A673 (cell line): ENCODE data around the gene ANKS3. TPM values are rescaled to one million over a fixed set of nuclear protein-coding genes. Genes with fewer than 3 reads are reported as not detected.

Experiments used
- BruUV-seq: library from RNA; stranded (reverse); fragments of 400-500 nt; replicated peaks from 2 replicates; lab custom pipeline; 2021; lab: Mats Ljungman, UMichigan
- CTCF ChIA-PET: fragments of 300-600 bp; sonication (Branson Sonifier 250); formaldehyde crosslinking; loops from one replicate; lab custom pipeline; 2022; ENCODE audit warnings: antibody characterized with exemption; lab: Charles Lee
- POLR2A ChIA-PET: fragments of 300-600 bp; sonication (Branson Sonifier 250); formaldehyde crosslinking; loops from one replicate; lab custom pipeline; 2022; ENCODE audit warnings: antibody characterized with exemption; ENCODE audit not compliant: low non-redundant PET; lab: Charles Lee
- DNase-seq: peaks from one replicate; pipeline ENCODE4 v3.0.0-alpha.2; 2015; ENCODE audit warnings: low spot score
- H3K27ac ChIP-seq: fragments of 200-600 bp; sonication (generic); 2 replicates; pipeline ENCODE4 v1.5.1; 2016; ENCODE audit warnings: mixed run types, low read depth, mild to moderate bottlenecking, mixed read lengths, antibody characterized with exemption, low read length; ENCODE audit not compliant: poor library complexity, severe bottlenecking
- H3K27me3 ChIP-seq: fragments of 200-600 bp; sonication (generic); replicated peaks from 2 replicates; pipeline ENCODE4 v1.6.1; 2017; ENCODE audit warnings: mixed run types, low read depth, mild to moderate bottlenecking, mixed read lengths, antibody characterized with exemption, low read length; ENCODE audit not compliant: insufficient read depth, poor library complexity
- H3K36me3 ChIP-seq: fragments of 200-600 bp; sonication (generic); 2 replicates; pipeline ENCODE4 v1.6.1; 2016; ENCODE audit warnings: mixed run types, mild to moderate bottlenecking, mixed read lengths, antibody characterized with exemption, low read length; ENCODE audit not compliant: insufficient read depth, poor library complexity, severe bottlenecking
- H3K4me1 ChIP-seq: fragments of 200-600 bp; sonication (generic); 2 replicates; pipeline ENCODE4 v1.6.1; 2017; ENCODE audit warnings: mixed run types, mild to moderate bottlenecking, mixed read lengths, antibody characterized with exemption, low read length; ENCODE audit not compliant: insufficient read depth, poor library complexity, severe bottlenecking
- H3K4me3 ChIP-seq: fragments of 200-600 bp; sonication (generic); 2 replicates; pipeline ENCODE4 v1.5.1; 2016; ENCODE audit warnings: low read depth, mixed run types, mild to moderate bottlenecking, mixed read lengths, low read length; ENCODE audit not compliant: poor library complexity, severe bottlenecking
- H3K9me3 ChIP-seq: fragments of 200-600 bp; sonication (generic); 2 replicates; pipeline ENCODE4 v1.6.1; 2016; ENCODE audit warnings: mixed run types, low read depth, mild to moderate bottlenecking, mixed read lengths, antibody characterized with exemption, low read length; ENCODE audit not compliant: poor library complexity, severe bottlenecking
- EZH2 ChIP-seq: fragments of 200-600 bp; sonication (generic); IDR thresholded peaks from 2 replicates; pipeline ENCODE4 v1.6.1; 2017; ENCODE audit warnings: borderline replicate concordance, low read depth, mild to moderate bottlenecking, mixed read lengths, antibody characterized with exemption, low read length; ENCODE audit not compliant: poor library complexity, severe bottlenecking
- intact Hi-C: fragments of 100-400 bp; cut with micrococcal nuclease; formaldehyde crosslinking; loops from one replicate; pipeline ENCODE4 v1.10.0; 2022; ENCODE audit not compliant: unreplicated experiment
- total RNA-seq: library from RNA; stranded (reverse); gene quantifications from 2 replicates; pipeline ENCODE4 v1.2.3, GENCODE V29; 2021
- TF ChIP-seq, protein P1 (sequence below): fragments of 300-800, 200-600 bp; sonication (generic); conservative IDR thresholded peaks from 2 replicates; pipeline ENCODE4 v1.5.1; 2017; ENCODE audit warnings: low read depth, mild to moderate bottlenecking, antibody characterized with exemption, low read length, moderate library complexity, mixed read lengths

Gene ANKS3
- total RNA-seq, 1 experiment from 2014 or later, result 26.9 TPM

- Histone ChIP-seq H3K9me3 (no peaks in the 10 kb centered on the region), H3K27me3 (no peaks in the 10 kb centered on the region), H3K4me3 (no peak overlapping the region), H3K27ac (no peak overlapping the region), H3K36me3 (peaks cover 3% of the 10 kb centered on the region), H3K4me1 (peaks cover 6% of the 10 kb centered on the region)
- ChIA-PET CTCF (no interaction called here), POLR2A (no interaction called here)
- DNase-seq, result no peak
- no TSS peak for BruUV-seq
- intact Hi-C loops, result no loop called here
- TF ChIP-seq, protein P1, sequence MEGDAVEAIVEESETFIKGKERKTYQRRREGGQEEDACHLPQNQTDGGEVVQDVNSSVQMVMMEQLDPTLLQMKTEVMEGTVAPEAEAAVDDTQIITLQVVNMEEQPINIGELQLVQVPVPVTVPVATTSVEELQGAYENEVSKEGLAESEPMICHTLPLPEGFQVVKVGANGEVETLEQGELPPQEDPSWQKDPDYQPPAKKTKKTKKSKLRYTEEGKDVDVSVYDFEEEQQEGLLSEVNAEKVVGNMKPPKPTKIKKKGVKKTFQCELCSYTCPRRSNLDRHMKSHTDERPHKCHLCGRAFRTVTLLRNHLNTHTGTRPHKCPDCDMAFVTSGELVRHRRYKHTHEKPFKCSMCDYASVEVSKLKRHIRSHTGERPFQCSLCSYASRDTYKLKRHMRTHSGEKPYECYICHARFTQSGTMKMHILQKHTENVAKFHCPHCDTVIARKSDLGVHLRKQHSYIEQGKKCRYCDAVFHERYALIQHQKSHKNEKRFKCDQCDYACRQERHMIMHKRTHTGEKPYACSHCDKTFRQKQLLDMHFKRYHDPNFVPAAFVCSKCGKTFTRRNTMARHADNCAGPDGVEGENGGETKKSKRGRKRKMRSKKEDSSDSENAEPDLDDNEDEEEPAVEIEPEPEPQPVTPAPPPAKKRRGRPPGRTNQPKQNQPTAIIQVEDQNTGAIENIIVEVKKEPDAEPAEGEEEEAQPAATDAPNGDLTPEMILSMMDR, result no peak
- TF ChIP-seq EZH2, result no peak
Observed at GRCh38 chr16:4674926-4675530, 59.0 kb downstream of the ANKS3 start.

- ChIA-PET POLR2A (no interaction called here), CTCF (no interaction called here)
- Histone ChIP-seq H3K9me3 (no peaks in the 10 kb centered on the region), H3K27ac (no peak overlapping the region), H3K4me3 (no peak overlapping the region), H3K4me1 (no peaks in the 10 kb centered on the region), H3K27me3 (no peaks in the 10 kb centered on the region), H3K36me3 (peaks cover 8% of the 10 kb centered on the region)
- TF ChIP-seq, protein P1, result no peak
- TF ChIP-seq EZH2, result no peak
- no peak for DNase-seq
- intact Hi-C loops, result no loop called here
- no TSS peak for BruUV-seq
Observed at GRCh38 chr16:4673387-4674046, 60.6 kb downstream of the ANKS3 start.

- Histone ChIP-seq H3K4me3 (no peak overlapping the region), H3K27ac (no peak overlapping the region), H3K9me3 (no peaks in the 10 kb centered on the region), H3K36me3 (peaks cover 18% of the 10 kb centered on the region), H3K27me3 (no peaks in the 10 kb centered on the region), H3K4me1 (no peaks in the 10 kb centered on the region)
- TF ChIP-seq, protein P1, result no peak
- no peak for TF ChIP-seq EZH2
- no peak for DNase-seq
- CTCF ChIA-PET, result no interaction called here
- intact Hi-C loops, result no loop called here
- TSS peak; percentile 57 for BruUV-seq
- POLR2A ChIA-PET, result no interaction called here
Observed at GRCh38 chr16:4668313-4668960, 65.6 kb downstream of the ANKS3 start.
